ENCODE measurements around the gene DHX16. TPM values are rescaled to one million over a fixed set of nuclear protein-coding genes. Genes with fewer than 3 reads are reported as not detected.

The DHX16 gene
- total and polyA plus RNA-seq, 8 donors, result 23.8 to 43.4 (median 40.0) TPM

DNA sequence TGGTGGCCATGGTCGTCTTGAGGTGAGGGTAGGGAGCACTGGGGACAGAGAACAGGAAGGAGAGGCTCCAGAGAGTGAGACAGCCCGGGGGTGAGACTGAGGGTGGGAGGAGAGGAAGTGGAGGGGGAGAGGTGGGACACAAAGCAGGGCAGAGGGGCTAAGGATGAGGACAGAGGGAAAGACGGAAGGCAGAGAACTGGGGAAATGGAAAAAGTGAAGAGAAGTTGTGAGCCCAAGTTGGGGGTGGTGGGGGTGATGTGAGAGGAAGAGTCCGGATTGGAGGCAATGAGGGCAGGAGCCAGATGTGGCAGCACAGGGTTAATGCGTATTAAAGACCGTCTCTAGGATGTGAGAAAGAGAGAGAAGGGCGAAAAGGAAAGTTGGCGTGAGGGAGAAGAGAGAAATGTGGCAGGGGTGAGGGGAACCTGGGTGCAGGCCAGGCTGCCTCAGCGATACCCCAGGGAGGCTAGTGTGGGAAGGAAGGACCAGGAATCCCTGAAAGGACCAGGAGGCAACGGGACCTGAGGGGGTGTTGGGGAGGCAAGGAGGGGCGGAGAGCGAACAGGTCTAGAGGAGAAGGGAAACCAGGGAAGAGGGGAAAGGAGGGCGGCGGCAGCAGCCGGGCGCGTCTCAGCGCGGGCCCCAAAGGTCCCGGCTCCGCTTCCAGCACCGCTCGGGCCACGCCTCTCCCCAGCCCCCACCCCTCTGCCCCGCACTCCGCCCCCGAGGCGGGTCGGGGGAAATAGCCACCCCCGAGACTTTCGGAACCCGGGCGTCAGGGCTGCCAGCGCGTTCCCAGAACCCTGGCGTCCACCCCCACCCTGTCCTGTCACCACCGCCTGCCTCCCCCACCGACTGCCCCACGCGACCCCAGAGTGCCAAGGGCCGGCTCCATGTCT is 13.5 kb upstream of the DHX16 start, which contains the start of gene PPP1R18:
Gene PPP1R18 (minus strand): TSS at position 637 of the 899 bp plus-strand sequence. CDS start 627 bp downstream, at position 10.
- ATAC-seq (peak; percentile 64), DNase-seq (peak in 3 of 4 donors; percentile 81 to 96 (median 89))
- TF ChIP-seq, protein P1, sequence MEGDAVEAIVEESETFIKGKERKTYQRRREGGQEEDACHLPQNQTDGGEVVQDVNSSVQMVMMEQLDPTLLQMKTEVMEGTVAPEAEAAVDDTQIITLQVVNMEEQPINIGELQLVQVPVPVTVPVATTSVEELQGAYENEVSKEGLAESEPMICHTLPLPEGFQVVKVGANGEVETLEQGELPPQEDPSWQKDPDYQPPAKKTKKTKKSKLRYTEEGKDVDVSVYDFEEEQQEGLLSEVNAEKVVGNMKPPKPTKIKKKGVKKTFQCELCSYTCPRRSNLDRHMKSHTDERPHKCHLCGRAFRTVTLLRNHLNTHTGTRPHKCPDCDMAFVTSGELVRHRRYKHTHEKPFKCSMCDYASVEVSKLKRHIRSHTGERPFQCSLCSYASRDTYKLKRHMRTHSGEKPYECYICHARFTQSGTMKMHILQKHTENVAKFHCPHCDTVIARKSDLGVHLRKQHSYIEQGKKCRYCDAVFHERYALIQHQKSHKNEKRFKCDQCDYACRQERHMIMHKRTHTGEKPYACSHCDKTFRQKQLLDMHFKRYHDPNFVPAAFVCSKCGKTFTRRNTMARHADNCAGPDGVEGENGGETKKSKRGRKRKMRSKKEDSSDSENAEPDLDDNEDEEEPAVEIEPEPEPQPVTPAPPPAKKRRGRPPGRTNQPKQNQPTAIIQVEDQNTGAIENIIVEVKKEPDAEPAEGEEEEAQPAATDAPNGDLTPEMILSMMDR (IDR thresholded peaks at IDR 0.05), result no peak
- H3K36me3 ChIP-seq, result peaks cover 0 to 20% of the 10 kb centered on the region in 2 donors
- no peaks in the 10 kb centered on the region for H3K27me3 ChIP-seq
- intact Hi-C loops (cut with DNase I), result loop anchor here in 1 of 2 donors (10.0 kb wide), 1 partner anchor 49 kb away; no protein-coding TSS in a partner anchor
- H3K4me1 ChIP-seq, result peaks cover 18 to 50% of the 10 kb centered on the region in 2 donors
- peak within 1 kb of the TSS; percentile 96 to 97 for H3K27ac ChIP-seq
- no peaks in the 10 kb centered on the region for H3K9me3 ChIP-seq
- H3K4me3 ChIP-seq, result peak within 1 kb of the TSS; percentile 53 to 91

DNA sequence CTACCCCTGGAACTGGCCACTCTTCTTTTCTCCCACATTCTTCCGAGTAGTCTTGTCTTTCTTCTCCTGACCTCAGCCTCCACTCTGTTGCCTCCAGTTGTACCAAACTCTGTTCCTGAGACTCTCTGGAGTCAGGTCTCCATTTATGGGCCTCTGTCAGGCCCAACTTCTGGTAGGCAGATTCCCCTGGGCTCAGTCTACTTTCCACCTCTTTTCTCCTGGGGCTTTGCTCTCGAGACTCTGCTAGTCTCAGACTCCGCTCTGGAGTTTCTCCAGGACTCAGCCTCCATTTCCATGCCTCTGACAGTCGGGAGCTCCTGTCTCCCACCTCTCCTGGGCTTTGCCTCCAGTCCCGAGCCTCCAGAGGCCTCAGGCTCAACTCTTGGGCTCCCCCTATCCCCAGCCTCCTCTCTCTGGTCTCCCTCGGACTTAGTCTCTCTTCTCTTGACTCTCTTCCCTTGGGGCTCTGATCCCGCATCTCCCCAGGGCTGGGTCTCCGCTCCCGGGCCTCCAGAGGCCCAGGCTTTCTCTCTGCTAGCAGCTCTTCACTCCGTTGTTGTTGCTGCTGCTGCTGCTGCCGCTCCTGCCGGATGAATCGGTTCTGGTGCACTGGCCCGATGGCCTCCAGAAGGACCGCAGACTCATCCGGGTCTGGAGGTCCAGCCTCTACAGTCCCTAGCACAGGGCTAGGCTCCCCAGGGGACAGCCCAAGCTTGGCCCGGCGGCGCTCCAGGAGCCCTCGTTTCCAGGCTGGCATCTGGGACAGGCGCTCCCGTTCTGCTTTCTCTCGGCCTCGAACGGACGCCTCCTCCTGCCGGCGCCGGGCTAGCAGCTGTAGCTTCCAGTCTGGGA is 12.6 kb upstream of the DHX16 start:
- peak overlapping the region; percentile 96 to 97 for H3K27ac ChIP-seq
- H3K4me1 ChIP-seq, result peaks cover 18 to 52% of the 10 kb centered on the region in 2 donors
- intact Hi-C loops (cut with DNase I), result loop anchor here in 1 of 2 donors (10.0 kb wide), 1 partner anchor 49 kb away; no protein-coding TSS in a partner anchor
- ATAC-seq, result no peak
- H3K27me3 ChIP-seq, result no peaks in the 10 kb centered on the region
- no peaks in the 10 kb centered on the region for H3K9me3 ChIP-seq
- H3K36me3 ChIP-seq, result peaks cover 0 to 29% of the 10 kb centered on the region in 2 donors
- TF ChIP-seq, protein P1 (IDR thresholded peaks at IDR 0.05), result no peak
- peak overlapping the region; percentile 53 to 91 for H3K4me3 ChIP-seq
- DNase-seq, result peak in 1 of 4 donors; percentile 85

- no peak for ATAC-seq
- peaks cover 15 to 52% of the 10 kb centered on the region in 2 donors for H3K4me1 ChIP-seq
- intact Hi-C loops (cut with DNase I), result loop anchor here in 1 of 2 donors (10.0 kb wide), 1 partner anchor 50 kb away; no protein-coding TSS in a partner anchor
Observed at GRCh38 chr6:30684386-30685156, 11.8 kb upstream of the DHX16 start.

DNA sequence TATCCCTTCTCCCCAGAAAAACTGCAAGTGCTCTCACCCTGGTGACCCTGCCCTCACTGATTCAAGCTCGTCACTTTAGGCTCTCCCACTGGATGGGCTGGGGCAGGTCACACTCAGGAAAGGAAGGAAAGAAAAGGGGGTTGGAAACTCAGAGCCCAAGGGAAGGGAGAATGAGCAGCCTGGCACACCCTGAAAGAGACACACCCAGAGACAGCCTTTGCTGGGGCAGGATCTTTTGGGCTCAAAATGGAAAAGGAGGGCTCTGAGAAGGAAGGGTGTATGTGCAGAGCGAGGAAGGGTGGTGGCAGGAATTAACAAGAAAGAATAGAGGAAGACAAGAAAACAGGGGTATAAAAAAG is 11.2 kb upstream of the DHX16 start:
- intact Hi-C loops (cut with DNase I), result loop anchor here in 1 of 2 donors (10.0 kb wide), 1 partner anchor 51 kb away; no protein-coding TSS in a partner anchor
- Histone ChIP-seq H3K36me3 (peaks cover 0 to 43% of the 10 kb centered on the region in 2 donors), H3K4me1 (peaks cover 21 to 52% of the 10 kb centered on the region in 2 donors)

More at GRCh38 chr6:30684386-30685156, 11.8 kb upstream of the DHX16 start:
- TF ChIP-seq, protein P1 (IDR thresholded peaks at IDR 0.05), result no peak
- Histone ChIP-seq H3K27ac (peak overlapping the region; percentile 96 to 97), H3K4me3 (peak overlapping the region; percentile 53 to 91), H3K9me3 (no peaks in the 10 kb centered on the region), H3K36me3 (peaks cover 0 to 37% of the 10 kb centered on the region in 2 donors), H3K27me3 (no peaks in the 10 kb centered on the region)
- DNase-seq, result peak in 2 of 4 donors; percentile 78 to 91

More for the DNA sequence above, 11.2 kb upstream of the DHX16 start:
- H3K27me3 ChIP-seq, result no peaks in the 10 kb centered on the region
- no peaks in the 10 kb centered on the region for H3K9me3 ChIP-seq
- ATAC-seq, result no peak
- TF ChIP-seq, protein P1 (IDR thresholded peaks at IDR 0.05), result no peak
- DNase-seq, result no peak
- peak overlapping the region; percentile 96 to 97 for H3K27ac ChIP-seq
- peak overlapping the region; percentile 53 to 91 for H3K4me3 ChIP-seq
